ENCODE results near the gene C11orf54.

DNA sequence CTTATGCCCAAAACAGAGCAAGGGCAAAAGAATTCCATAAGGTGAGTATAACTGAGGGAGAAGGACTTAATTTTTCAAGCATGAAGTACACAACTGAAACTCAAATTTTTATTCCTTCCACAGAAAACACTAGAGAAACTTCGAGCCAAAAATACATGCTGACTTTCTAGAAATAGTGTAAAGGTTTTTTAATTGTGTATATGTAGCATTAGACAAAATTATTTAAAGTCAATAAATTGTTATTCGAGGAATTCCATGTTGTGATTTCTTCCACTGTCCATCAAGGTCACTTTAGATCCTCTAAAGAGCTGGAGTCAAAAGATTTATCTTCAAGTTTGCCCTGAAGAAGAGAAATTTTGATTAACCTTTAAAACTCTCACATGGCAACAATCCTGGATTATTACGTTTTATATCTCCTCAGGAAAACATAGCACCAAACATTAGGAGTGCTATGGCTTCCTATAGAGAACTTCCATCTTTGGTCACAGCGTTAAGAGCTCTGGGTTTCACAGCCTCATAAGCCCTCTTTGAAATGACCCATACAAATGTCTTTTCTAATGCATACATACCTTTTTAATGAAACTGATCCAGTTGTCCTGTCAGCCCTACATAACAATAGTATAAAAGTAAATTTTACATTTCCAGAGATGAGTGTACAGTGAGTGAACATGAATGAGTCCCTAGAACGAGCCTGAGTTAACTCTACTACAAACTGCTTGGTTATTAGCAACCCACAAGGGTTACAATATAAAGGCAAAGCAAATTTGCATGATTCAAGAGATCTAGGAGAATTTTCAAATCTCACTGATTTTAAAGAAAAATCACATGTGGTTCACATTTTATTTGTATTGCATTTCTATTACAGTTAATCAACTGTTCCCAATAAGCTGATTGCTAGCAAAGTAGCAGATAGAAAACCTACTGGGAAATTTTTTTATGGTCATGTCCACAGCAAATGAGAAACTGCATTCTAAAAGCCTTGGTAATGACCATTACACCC lies 11.1 kb upstream of the C11orf54 start:
- TF ChIP-seq POLR2A (IDR thresholded peaks at IDR 0.05) (no peak), CTCF (IDR thresholded peaks at IDR 0.05) (no peak)

Data from esophagus squamous epithelium (tissue), 4 donors.